Measurements from ENCODE around the gene TARDBP.

DNA sequence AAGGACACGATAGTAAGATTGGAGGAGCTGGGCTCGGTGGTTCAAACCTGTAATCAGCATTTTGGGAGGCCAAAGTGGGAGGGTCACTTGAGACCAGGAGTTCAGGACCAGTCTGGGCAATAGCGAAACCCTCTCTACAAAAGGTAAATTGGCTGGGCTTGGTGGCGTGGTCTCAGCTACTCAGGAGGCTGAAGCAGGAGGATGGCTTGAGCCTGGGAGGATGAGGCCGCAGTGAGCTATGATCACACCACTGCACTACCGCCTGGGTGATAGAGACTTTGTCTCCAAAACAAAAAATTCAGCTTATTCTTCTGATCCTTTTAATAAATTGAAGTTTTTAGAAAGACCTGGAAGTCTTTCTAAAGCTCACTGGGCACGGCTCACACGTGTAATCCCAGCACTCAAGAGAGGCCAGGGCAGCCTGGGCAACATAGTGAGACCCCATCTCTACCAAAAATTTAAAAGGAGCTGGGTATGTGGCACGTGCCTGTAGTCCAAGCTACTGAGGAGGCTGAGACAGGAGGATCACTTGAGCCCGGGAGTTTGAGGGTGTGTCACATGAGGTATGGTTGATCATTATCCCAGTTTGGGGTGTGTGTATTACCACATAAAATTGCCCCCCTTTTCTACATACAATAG, 19.3 kb downstream of the TARDBP start:
- no peak for TF ChIP-seq CTCF (IDR thresholded peaks at IDR 0.05; ENCODE audit: low read length)
- TF ChIP-seq EZH2 (IDR thresholded peaks at IDR 0.05; ENCODE audit: borderline replicate concordance, low read length), result no peak

Data from OCI-LY1 (cell line).